HG03442 (cell line): ENCODE data around the gene TMTC3.

ENCODE experiments used
- ATAC-seq: cut with Tn5 transposase; IDR thresholded peaks from one replicate; pipeline ENCODE4 v1.9.1; 2021; ENCODE audit warnings: mild to moderate bottlenecking, moderate library complexity; ENCODE audit not compliant: unreplicated experiment

Gene TMTC3

GRCh38 chr12:88219861-88220260, 77.8 kb downstream of the TMTC3 start:
- no peak for ATAC-seq

GRCh38 chr12:88223519-88223918, 81.4 kb downstream of the TMTC3 start:
- ATAC-seq, result no peak

- ATAC-seq, result no peak
Observed at GRCh38 chr12:88225776-88226175, 83.7 kb downstream of the TMTC3 start.

GRCh38 chr12:88227263-88227662, 85.2 kb downstream of the TMTC3 start:
- no peak for ATAC-seq

- ATAC-seq, result no peak
Observed at GRCh38 chr12:88227871-88228270, 85.8 kb downstream of the TMTC3 start.

- ATAC-seq, result no peak
Observed at GRCh38 chr12:88228720-88229119, 86.6 kb downstream of the TMTC3 start.

GRCh38 chr12:88230271-88230670, 88.2 kb downstream of the TMTC3 start:
- ATAC-seq, result no peak

- no peak for ATAC-seq
Observed at GRCh38 chr12:88235183-88235833, 93.2 kb downstream of the TMTC3 start.

GRCh38 chr12:88237954-88238353, 95.8 kb downstream of the TMTC3 start:
- peak; percentile 69 for ATAC-seq

- no peak for ATAC-seq
Observed at GRCh38 chr12:88238406-88238805, 96.3 kb downstream of the TMTC3 start.

GRCh38 chr12:88241862-88242570, 99.9 kb downstream of the TMTC3 start:
- peak; percentile 60 for ATAC-seq

- ATAC-seq, result peak; percentile 20
Observed at GRCh38 chr12:88242571-88242925, 100.4 kb downstream of the TMTC3 start.

- no peak for ATAC-seq
Observed at GRCh38 chr12:88242939-88243338, 100.8 kb downstream of the TMTC3 start.

GRCh38 chr12:88243982-88244381, 101.9 kb downstream of the TMTC3 start:
- ATAC-seq, result no peak

GRCh38 chr12:88245905-88246304, 103.8 kb downstream of the TMTC3 start:
- ATAC-seq, result no peak

- ATAC-seq, result no peak
Observed at GRCh38 chr12:88247241-88247643, 105.1 kb downstream of the TMTC3 start.

GRCh38 chr12:88248606-88249005, 106.5 kb downstream of the TMTC3 start:
- ATAC-seq, result no peak
